ENCODE measurements around the gene SP100.
"Not testable (repeated sequence)": the region's sequence is repeated elsewhere in the genome, so short reads cannot be mapped to it uniquely, and the experiment has no call there.

SP100 gene

DNA sequence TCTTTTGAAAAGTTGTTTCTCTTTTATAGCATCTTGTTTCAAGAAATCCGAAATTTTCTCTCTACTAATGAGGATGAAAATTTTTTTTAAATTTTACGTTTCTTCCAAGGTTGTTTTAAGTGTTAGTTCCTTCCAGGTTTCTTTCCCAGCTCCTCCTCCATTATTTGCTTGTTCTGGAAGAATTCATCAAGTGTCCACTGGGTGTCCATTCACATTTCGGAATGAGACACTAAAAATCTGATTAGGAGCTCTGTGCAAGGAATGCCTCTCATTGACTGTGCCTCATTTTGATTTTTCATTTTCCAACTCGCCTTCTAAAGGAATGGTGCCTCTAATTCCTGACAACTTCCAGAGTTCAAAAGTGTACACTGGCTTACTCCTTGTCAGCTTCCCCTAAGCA, 6.1 kb downstream of the SP100 start:
- DNase-seq = no peak

GRCh38 chr2:230423851-230424458, 8.0 kb downstream of the SP100 start:
- DNase-seq = no peak

DNA sequence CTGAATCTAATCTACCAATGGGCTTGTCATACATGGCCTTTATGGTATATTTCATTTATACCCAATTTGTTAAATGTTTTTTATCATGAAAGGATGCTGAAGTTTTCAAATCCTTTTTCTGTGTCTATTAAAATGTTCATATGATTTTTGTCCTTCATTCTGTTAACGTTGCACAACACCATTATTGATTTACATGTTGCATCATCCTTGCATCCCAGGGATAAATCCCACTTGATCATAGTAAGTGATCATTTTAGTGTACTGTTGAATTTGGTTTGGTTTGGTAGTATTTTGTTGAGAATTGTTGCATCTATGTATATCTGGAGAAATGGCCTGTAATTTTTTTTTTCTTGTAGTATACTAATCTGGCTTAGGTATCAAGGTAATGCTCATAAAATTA, 9.4 kb downstream of the SP100 start:
- DNase-seq = no peak

GRCh38 chr2:230429513-230429912, 13.5 kb downstream of the SP100 start:
- DNase-seq = no peak

- no peak for DNase-seq
Observed at GRCh38 chr2:230430957-230431910, 15.2 kb downstream of the SP100 start.

- DNase-seq = no peak
Observed at GRCh38 chr2:230434677-230435324, 18.8 kb downstream of the SP100 start.

DNA sequence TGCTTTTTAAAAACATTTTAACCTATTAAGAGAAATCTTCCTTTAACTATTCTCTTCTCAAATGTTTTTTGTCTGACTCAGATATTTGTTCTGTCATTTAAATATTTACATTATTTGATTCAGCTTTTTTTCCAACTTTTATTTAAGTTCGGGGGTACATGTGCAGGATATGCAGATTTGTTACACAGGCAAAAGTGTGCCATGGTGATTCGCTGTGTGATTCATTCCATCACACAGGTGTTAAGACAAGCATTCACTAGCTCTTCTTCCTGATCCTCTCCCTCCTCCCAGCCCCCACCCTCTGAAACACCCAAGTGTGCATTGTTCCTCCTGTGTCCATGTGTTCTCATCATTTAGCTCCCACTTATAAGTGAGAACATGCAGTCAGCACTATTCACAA, 19.4 kb downstream of the SP100 start:
- DNase-seq = no peak

DNA sequence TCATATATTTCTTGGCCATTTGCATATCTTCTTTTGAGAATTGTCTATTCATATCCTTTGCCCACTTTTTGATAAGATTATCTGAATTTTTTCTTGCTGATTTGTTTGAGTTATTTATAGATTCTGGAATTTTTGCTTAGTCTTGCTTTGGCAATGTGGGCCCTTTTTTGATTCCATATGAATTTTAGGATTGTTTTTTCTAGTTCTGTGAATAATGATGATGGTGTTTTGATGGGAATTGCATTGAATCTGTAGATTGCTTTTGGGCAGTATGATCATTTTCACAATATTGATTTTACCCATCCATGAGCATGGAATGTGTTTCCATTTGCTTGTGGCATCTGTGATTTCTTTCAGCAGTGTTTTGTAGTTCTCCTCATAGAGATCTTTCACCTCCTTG, 23.1 kb downstream of the SP100 start:
- DNase-seq = not testable (repeated sequence)

GRCh38 chr2:230439590-230439989, 23.6 kb downstream of the SP100 start:
- DNase-seq = no peak

DNA sequence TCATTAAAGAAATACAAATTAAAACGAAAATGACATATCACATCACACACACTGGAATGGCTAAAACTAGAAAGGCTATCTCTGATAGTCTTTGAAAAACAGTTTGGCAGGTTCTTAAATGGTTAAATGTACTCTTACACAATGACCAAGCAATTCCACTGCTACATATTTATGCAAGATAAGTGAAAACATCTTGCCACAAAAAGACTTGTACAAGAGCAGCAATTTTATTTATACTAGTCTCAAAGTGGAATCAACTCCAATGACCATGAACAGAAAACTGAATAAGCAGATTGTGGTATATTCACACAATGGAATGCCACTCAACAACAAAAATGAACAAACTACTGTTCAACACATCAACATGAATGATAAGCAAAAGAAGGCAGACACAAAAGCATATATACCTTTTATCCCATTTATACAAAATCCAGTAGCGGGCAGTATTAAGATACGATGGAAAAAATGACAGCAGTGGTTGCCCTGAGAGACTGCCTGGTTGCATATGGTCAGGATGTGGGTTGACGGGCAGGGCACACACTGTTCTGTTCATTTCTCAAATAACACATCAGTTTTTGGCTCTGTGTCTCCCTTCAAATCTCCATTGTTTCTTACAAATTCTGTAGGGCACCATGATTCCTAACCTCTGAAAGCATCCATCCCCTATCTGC, 25.4 kb downstream of the SP100 start:
- DNase-seq = no peak

DNA sequence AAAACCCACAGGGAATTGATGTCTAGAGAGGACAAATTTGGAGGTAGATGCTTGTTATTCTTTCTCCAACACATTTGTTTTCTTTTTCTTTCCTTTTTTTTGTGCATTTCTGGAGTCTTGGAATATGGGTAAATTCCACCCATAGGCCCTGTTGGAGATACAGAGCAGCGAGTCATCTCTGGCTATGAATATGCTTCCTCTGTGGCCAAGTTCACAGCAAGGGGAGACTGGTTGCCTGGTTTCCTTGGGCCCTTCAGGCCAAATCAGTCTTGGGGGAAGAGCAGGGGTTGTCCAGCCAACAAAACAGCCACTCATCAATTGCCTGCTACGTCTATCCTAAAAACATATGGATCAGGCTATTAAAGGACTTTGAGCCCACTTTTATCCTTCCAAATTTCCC, 27.5 kb downstream of the SP100 start:
- DNase-seq = no peak

DNA sequence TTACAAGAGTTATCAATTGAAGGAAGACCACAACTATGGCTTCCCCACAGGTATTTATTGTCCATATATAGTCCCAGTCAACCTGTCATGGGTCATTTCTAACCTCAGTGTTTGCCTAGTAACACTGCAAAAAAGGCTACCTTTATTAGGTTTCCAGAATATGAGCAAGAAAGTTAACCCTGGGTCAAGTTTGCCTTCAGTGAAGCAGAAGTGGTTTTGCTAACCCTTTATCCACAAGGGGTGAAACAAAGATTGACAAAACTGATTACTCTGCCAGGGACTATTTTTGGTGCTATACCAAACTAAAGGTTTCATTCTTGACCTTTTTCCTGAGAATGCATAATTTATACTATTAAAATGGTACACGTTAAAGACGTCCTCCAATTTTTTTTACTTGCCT, 28.8 kb downstream of the SP100 start:
- DNase-seq = no peak

- no peak for DNase-seq
Observed at GRCh38 chr2:230447036-230447435, 31.0 kb downstream of the SP100 start.

DNA sequence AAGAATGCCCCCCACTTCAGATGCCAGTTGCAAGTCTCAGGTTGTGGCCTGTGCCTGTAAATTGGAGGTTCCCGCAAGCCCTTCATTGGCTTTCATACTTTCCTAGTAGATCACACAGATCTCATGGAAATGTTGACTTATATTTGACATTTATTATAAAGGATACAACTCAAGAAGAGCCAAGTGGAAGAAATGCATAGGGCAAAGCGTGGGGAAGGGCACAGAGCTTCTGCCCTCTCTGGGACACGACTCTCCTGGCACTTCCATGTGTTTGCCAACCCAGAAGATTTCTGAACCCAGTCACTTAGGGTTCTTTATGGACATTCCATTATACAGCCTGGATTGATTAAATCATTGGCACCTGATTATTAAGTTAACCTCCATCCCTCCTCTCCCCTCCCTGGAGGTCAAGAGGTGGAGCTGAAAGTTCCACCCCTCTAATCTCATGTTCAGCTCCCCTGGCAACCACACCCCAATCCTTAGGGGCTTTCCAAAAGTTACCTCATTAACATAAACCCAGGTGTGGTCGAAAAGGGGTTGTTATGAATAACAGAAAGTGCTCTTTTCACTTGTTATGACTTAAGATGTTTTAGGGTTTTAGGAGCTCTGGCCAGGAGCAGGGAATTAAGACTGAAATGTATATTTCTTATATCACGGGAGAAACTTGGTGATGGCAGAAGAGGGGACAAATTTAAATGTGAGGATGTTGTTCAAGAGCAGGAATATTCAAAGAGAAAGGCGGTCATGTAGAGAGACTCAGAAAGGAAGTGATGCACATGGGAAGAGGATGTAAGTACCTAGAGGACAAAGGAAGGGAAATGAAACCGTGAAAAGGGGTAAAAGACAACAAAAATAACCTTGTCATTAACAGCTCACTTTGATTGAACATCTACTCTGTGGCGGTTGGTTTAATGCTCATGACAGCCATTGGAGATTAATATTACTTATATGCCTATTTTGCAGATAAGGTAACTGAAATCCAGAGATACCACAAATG, 31.8 kb downstream of the SP100 start:
- no peak for DNase-seq

DNA sequence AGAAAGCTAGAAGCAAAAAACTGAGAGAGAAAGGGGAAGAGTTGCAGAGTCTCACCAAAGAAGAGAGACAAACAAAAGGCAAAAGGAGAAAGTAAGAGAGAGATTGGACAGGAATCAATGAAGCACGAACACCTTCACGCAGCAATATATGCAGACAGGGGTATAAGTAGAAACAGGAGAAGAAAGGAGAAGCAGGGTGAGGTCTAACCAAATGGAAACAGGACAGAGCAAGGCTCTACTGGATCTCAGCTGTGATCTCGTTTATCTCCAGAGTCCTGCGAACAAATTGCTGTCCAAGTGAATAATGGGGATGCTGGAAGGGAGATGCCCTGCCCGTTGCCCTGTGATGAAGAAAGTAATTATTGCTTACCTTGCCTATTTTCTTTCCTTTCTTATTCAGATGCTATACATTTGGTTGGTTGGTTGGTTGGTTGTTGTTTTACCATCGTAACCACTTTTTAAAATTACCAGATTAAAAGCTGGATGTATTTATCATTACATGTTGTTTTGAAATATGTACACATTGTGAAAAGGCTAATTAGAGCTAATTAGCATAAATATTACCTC, 34.0 kb downstream of the SP100 start:
- no peak for DNase-seq

- DNase-seq = no peak
Observed at GRCh38 chr2:230453006-230453405, 37.0 kb downstream of the SP100 start.

DNA sequence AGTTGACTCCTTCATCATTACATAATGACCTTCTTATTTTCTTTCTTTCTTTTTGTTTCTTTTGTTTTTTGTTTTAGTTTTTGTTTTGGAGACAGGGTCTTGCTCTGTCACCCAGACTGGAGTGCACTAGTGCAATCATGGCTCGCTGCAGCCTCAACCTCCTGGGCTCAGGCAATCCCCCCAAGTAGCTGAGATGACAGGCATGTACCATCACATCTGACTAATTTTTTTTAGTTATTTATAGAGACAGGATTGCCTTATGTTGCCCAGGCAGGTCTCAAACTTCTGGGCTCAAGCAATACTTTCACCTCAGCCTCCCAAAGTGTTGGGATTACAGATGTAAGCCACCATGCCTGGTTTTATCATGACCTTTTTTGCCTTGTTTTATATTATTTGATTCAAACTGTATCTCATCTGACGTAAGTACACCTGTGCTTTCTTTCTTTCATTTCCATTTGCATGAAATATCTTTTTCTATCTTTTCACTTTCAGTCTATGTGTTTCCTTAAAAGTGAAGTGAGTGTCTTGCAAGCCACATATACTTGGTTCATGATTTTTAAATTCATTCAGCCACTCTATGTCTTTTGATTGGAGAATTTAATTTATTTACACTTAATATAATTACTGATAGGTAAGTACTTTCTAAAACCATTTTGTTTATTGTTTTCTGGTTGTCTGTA, 39.1 kb downstream of the SP100 start:
- DNase-seq = no peak

DNA sequence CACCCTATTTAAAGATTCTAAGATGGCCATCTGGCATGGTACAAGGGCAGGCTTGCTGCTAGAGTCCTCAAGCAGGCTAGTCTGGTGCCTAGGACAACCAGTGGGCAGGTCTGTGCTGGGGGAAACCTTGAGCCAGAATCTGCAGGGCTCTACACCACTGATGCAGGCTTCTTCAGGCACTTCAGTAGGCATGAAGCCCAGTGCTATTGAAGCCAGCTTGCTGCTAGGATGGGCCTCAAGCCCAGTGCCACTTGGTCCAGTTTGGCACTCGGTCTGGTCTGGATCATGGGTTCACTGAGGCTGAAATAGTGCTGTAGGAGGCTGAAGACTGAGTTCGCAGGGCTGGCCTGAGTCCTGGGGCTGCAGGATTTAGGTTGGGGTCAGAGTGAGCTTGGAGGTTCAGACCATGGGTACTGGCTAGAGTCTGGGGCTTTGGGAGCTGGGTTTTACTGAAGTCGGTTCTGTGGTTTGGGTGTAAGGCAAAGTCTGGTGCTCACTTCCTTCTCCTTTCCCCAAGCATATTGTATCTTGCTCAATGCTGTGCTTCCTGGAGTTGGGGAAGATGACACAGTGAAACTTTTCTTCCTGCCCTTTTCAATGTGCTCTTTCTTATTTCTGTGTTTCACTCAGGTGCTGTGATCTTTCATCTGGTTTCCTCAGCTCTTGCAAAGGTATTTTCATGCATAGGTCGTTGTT, 41.2 kb downstream of the SP100 start:
- DNase-seq = no peak

- no peak for DNase-seq
Observed at GRCh38 chr2:230457793-230458192, 41.8 kb downstream of the SP100 start.

GRCh38 chr2:230459216-230459615, 43.2 kb downstream of the SP100 start:
- DNase-seq = no peak

Data from islet precursor cell (in vitro differentiated cells).